Natural killer cell treated with Interleukin-12 subunit alpha and Interleukin-12 subunit beta and Interleukin-15 and Interleukin-18, amount 100 ng/mL, for 72 hours (primary cell): ENCODE data around the gene GLI3. TPM values are rescaled to one million over a fixed set of nuclear protein-coding genes. Genes with fewer than 3 reads are reported as not detected.

ENCODE experiments used
- ATAC-seq, 2 donors: fragments of 150-1000 bp; cut with Tn5 transposase in 1 of 2; sonication (Bioruptor Pico), chemical (Tn5 transposase) in 1 of 2; 2 replicates each; pipeline ENCODE4 v1.10.0; 2021
- DNase-seq: peaks from one replicate; pipeline ENCODE4 v3.0.0; 2022; ENCODE audit warnings: low spot score
- H3K27ac Mint-ChIP-seq, 2 donors: 1 replicate in 1 of 2; 2 replicates in 1 of 2; pipeline ENCODE4 v1.8.0; 2022; ENCODE audit warnings: mixed read lengths in 2 of 2, mild to moderate bottlenecking in 1 of 2, moderate library complexity in 1 of 2
- H3K27me3 Mint-ChIP-seq, 2 donors: 1 replicate in 1 of 2; 2 replicates in 1 of 2; pipeline ENCODE4 v1.8.0; 2022; ENCODE audit warnings: mixed read lengths in 2 of 2
- H3K36me3 Mint-ChIP-seq: one replicate; pipeline ENCODE4 v1.8.0; 2022; ENCODE audit warnings: mixed read lengths
- H3K4me1 Mint-ChIP-seq, 2 donors: 1 replicate in 1 of 2; 2 replicates in 1 of 2; pipeline ENCODE4 v1.8.0; 2022; ENCODE audit warnings: low read depth in 2 of 2, mixed read lengths in 2 of 2, mild to moderate bottlenecking in 1 of 2
- H3K4me3 Mint-ChIP-seq: one replicate; pipeline ENCODE4 v1.8.0; 2022; ENCODE audit warnings: mixed read lengths
- H3K9me3 Mint-ChIP-seq: 2 replicates; pipeline ENCODE4 v1.8.0; 2022; ENCODE audit warnings: mixed read lengths
- total RNA-seq, 2 donors: library from RNA; stranded (reverse); gene quantifications; one replicate each; pipeline ENCODE4 v1.2.3, GENCODE V29; 2022

GLI3 gene
- total RNA-seq, 2 donors from 2014 or later: 0.25 to 1.1 TPM

- peaks cover 10 to 12% of the 10 kb centered on the region in 2 donors for H3K4me1 Mint-ChIP-seq
- no peaks in the 10 kb centered on the region for H3K27me3 Mint-ChIP-seq
- no peaks in the 10 kb centered on the region for H3K36me3 Mint-ChIP-seq
- no peaks in the 10 kb centered on the region for H3K9me3 Mint-ChIP-seq
- DNase-seq: no peak
- no peak for ATAC-seq
- H3K4me3 Mint-ChIP-seq: peak overlapping the region; percentile 23
- peak overlapping the region in 1 of 2 donors; percentile 67 for H3K27ac Mint-ChIP-seq
Measured at GRCh38 chr7:42194238-42194637, 42.8 kb downstream of the GLI3 start.

- Mint-ChIP-seq H3K9me3 (no peaks in the 10 kb centered on the region), H3K36me3 (no peaks in the 10 kb centered on the region), H3K4me3 (peak overlapping the region; percentile 23), H3K4me1 (peaks cover 10 to 12% of the 10 kb centered on the region in 2 donors), H3K27me3 (no peaks in the 10 kb centered on the region), H3K27ac (peak overlapping the region in 1 of 2 donors; percentile 67)
- no peak for ATAC-seq
- no peak for DNase-seq
Measured at GRCh38 chr7:42193471-42194129, 43.4 kb downstream of the GLI3 start.

GRCh38 chr7:42192851-42193461, 44.1 kb downstream of the GLI3 start:
- H3K4me3 Mint-ChIP-seq: no peak overlapping the region
- H3K4me1 Mint-ChIP-seq: peaks cover 10 to 12% of the 10 kb centered on the region in 2 donors
- no peaks in the 10 kb centered on the region for H3K27me3 Mint-ChIP-seq
- no peaks in the 10 kb centered on the region for H3K36me3 Mint-ChIP-seq
- H3K9me3 Mint-ChIP-seq: no peaks in the 10 kb centered on the region
- no peak overlapping the region for H3K27ac Mint-ChIP-seq
- ATAC-seq: no peak
- no peak for DNase-seq

- H3K4me3 Mint-ChIP-seq: no peak overlapping the region
- no peaks in the 10 kb centered on the region for H3K9me3 Mint-ChIP-seq
- H3K27ac Mint-ChIP-seq: no peak overlapping the region
- no peaks in the 10 kb centered on the region for H3K36me3 Mint-ChIP-seq
- no peaks in the 10 kb centered on the region for H3K27me3 Mint-ChIP-seq
- ATAC-seq: no peak
- DNase-seq: no peak
- H3K4me1 Mint-ChIP-seq: peaks cover 10 to 12% of the 10 kb centered on the region in 2 donors
Measured at GRCh38 chr7:42192066-42192465, 44.9 kb downstream of the GLI3 start.

- ATAC-seq (no peak), DNase-seq (no peak)
- Mint-ChIP-seq H3K9me3 (no peaks in the 10 kb centered on the region), H3K4me1 (peaks cover 8 to 10% of the 10 kb centered on the region in 2 donors), H3K27me3 (no peaks in the 10 kb centered on the region), H3K4me3 (no peak overlapping the region), H3K27ac (no peak overlapping the region), H3K36me3 (no peaks in the 10 kb centered on the region)
Measured at GRCh38 chr7:42189535-42189934, 47.5 kb downstream of the GLI3 start.

GRCh38 chr7:42186151-42186550, 50.9 kb downstream of the GLI3 start:
- DNase-seq (no peak), ATAC-seq (no peak)
- Mint-ChIP-seq H3K27ac (no peak overlapping the region), H3K4me1 (no peaks in the 10 kb centered on the region), H3K36me3 (no peaks in the 10 kb centered on the region), H3K9me3 (no peaks in the 10 kb centered on the region), H3K27me3 (no peaks in the 10 kb centered on the region), H3K4me3 (no peak overlapping the region)

GRCh38 chr7:42185726-42186125, 51.3 kb downstream of the GLI3 start:
- H3K27me3 Mint-ChIP-seq: no peaks in the 10 kb centered on the region
- no peaks in the 10 kb centered on the region for H3K4me1 Mint-ChIP-seq
- ATAC-seq: no peak
- H3K4me3 Mint-ChIP-seq: no peak overlapping the region
- no peaks in the 10 kb centered on the region for H3K36me3 Mint-ChIP-seq
- H3K27ac Mint-ChIP-seq: no peak overlapping the region
- no peaks in the 10 kb centered on the region for H3K9me3 Mint-ChIP-seq
- no peak for DNase-seq

- Mint-ChIP-seq H3K9me3 (no peaks in the 10 kb centered on the region), H3K4me3 (no peak overlapping the region), H3K27me3 (peaks cover 0 to 2% of the 10 kb centered on the region in 2 donors), H3K27ac (no peak overlapping the region), H3K36me3 (no peaks in the 10 kb centered on the region), H3K4me1 (no peaks in the 10 kb centered on the region)
- no peak for DNase-seq
- no peak for ATAC-seq
Measured at GRCh38 chr7:42183547-42183946, 53.5 kb downstream of the GLI3 start.

- no peak overlapping the region for H3K4me3 Mint-ChIP-seq
- no peaks in the 10 kb centered on the region for H3K9me3 Mint-ChIP-seq
- ATAC-seq: no peak
- no peak for DNase-seq
- H3K27ac Mint-ChIP-seq: no peak overlapping the region
- no peaks in the 10 kb centered on the region for H3K36me3 Mint-ChIP-seq
- H3K27me3 Mint-ChIP-seq: peaks cover 0 to 4% of the 10 kb centered on the region in 2 donors
- H3K4me1 Mint-ChIP-seq: no peaks in the 10 kb centered on the region
Measured at GRCh38 chr7:42181566-42181965, 55.4 kb downstream of the GLI3 start.

GRCh38 chr7:42180806-42181205, 56.2 kb downstream of the GLI3 start:
- no peaks in the 10 kb centered on the region for H3K4me1 Mint-ChIP-seq
- no peaks in the 10 kb centered on the region for H3K9me3 Mint-ChIP-seq
- no peak for ATAC-seq
- H3K27ac Mint-ChIP-seq: no peak overlapping the region
- peaks cover 0 to 4% of the 10 kb centered on the region in 2 donors for H3K27me3 Mint-ChIP-seq
- no peaks in the 10 kb centered on the region for H3K36me3 Mint-ChIP-seq
- no peak for DNase-seq
- no peak overlapping the region for H3K4me3 Mint-ChIP-seq

GRCh38 chr7:42176724-42177101, 60.3 kb downstream of the GLI3 start:
- Mint-ChIP-seq H3K27me3 (peaks cover 0 to 7% of the 10 kb centered on the region in 2 donors), H3K4me3 (no peak overlapping the region), H3K27ac (no peak overlapping the region), H3K9me3 (no peaks in the 10 kb centered on the region), H3K36me3 (no peaks in the 10 kb centered on the region), H3K4me1 (no peaks in the 10 kb centered on the region)
- ATAC-seq (no peak), DNase-seq (no peak)

GRCh38 chr7:42175834-42176723, 60.9 kb downstream of the GLI3 start:
- DNase-seq (no peak), ATAC-seq (no peak)
- no peak overlapping the region for H3K4me3 Mint-ChIP-seq
- no peaks in the 10 kb centered on the region for H3K4me1 Mint-ChIP-seq
- no peak overlapping the region for H3K27ac Mint-ChIP-seq
- H3K36me3 Mint-ChIP-seq: no peaks in the 10 kb centered on the region
- peaks cover 0 to 7% of the 10 kb centered on the region in 2 donors for H3K27me3 Mint-ChIP-seq
- no peaks in the 10 kb centered on the region for H3K9me3 Mint-ChIP-seq

GRCh38 chr7:42174391-42174912, 62.6 kb downstream of the GLI3 start:
- Mint-ChIP-seq H3K4me1 (no peaks in the 10 kb centered on the region), H3K9me3 (no peaks in the 10 kb centered on the region), H3K4me3 (no peak overlapping the region), H3K27me3 (peaks cover 0 to 9% of the 10 kb centered on the region in 2 donors), H3K27ac (no peak overlapping the region), H3K36me3 (no peaks in the 10 kb centered on the region)
- no peak for ATAC-seq
- no peak for DNase-seq

- H3K4me3 Mint-ChIP-seq: no peak overlapping the region
- H3K4me1 Mint-ChIP-seq: no peaks in the 10 kb centered on the region
- H3K36me3 Mint-ChIP-seq: no peaks in the 10 kb centered on the region
- no peaks in the 10 kb centered on the region for H3K9me3 Mint-ChIP-seq
- ATAC-seq (no peak), DNase-seq (no peak)
- H3K27me3 Mint-ChIP-seq: peaks cover 0 to 5% of the 10 kb centered on the region in 2 donors
- no peak overlapping the region for H3K27ac Mint-ChIP-seq
Measured at GRCh38 chr7:42170724-42171123, 66.3 kb downstream of the GLI3 start.
